Mesothelial cell of epicardium (in vitro differentiated cells): ENCODE measurements around the gene ZSCAN18. TPM values are rescaled to one million over a fixed set of nuclear protein-coding genes. Genes with fewer than 3 reads are reported as not detected.

Experiments used
- DNase-seq, 2 experiments: peaks; one replicate each; pipeline ENCODE4 v3.0.0; 2021; ENCODE audit warnings: low spot score in 2 of 2; ENCODE audit not compliant: unreplicated experiment in 2 of 2
- H3K27ac Mint-ChIP-seq: 2 replicates; pipeline ENCODE4 v1.8.0; 2021; ENCODE audit warnings: mixed read lengths
- H3K27me3 Mint-ChIP-seq: 2 replicates; pipeline ENCODE4 v1.8.0; 2021; ENCODE audit warnings: low read depth, mixed read lengths
- H3K36me3 Mint-ChIP-seq: 2 replicates; pipeline ENCODE4 v1.8.0; 2021; ENCODE audit warnings: mixed read lengths
- H3K4me1 Mint-ChIP-seq: 2 replicates; pipeline ENCODE4 v1.8.0; 2021; ENCODE audit warnings: mixed read lengths
- H3K4me3 Mint-ChIP-seq: 2 replicates; pipeline ENCODE4 v1.8.0; 2021; ENCODE audit warnings: mild to moderate bottlenecking, moderate library complexity, mixed read lengths
- H3K9me3 Mint-ChIP-seq: 2 replicates; pipeline ENCODE4 v1.8.0; 2021; ENCODE audit warnings: mixed read lengths
- total RNA-seq: library from RNA; stranded (reverse); gene quantifications from 3 replicates; pipeline ENCODE4 v1.2.1, GENCODE V29; 2021
- TF ChIP-seq, protein P1 (sequence below): fragments of 200-600 bp; sonication (generic); IDR thresholded peaks from one replicate; pipeline ENCODE4 v1.5.0; 2021; ENCODE audit warnings: antibody characterized with exemption; ENCODE audit not compliant: unreplicated experiment

The ZSCAN18 gene
- total RNA-seq, 1 donor from 2014 or later, result 85.9 TPM

DNA sequence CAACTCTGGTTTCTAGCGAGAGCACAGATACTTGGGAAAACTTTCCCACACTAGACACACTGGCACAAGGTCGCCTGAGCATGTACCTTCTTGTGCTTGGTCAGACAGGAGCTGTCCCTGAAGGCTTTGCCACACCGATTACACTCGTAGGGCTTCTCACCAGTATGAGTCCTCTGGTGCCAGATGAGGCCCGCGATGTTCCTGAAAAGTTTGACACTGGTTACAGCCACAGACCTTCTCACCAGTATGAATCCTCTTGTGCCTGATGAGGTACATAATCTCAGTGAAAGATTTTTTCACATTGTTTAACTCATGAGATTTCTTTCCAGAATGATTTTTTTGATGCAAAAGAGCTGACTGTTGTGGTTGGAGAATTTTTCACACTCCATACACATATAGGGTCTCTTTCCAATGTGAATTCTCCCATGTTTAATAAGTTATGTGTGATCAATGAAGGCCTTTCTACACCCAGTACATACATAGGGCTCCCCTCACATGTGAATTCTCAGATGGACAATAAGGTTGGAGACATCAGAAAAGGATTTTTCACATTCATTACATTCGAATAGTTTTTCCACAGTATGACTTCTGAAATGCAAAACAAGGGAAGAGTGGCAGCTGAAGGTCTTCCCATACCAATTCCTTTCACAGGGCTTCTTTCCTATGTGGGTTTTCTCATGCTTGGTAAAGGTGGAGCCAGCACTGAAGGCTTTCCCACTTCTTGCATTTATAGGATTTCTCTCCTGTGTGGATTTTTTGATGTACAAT, 9.9 kb upstream of the ZSCAN18 start:
- TF ChIP-seq, protein P1, sequence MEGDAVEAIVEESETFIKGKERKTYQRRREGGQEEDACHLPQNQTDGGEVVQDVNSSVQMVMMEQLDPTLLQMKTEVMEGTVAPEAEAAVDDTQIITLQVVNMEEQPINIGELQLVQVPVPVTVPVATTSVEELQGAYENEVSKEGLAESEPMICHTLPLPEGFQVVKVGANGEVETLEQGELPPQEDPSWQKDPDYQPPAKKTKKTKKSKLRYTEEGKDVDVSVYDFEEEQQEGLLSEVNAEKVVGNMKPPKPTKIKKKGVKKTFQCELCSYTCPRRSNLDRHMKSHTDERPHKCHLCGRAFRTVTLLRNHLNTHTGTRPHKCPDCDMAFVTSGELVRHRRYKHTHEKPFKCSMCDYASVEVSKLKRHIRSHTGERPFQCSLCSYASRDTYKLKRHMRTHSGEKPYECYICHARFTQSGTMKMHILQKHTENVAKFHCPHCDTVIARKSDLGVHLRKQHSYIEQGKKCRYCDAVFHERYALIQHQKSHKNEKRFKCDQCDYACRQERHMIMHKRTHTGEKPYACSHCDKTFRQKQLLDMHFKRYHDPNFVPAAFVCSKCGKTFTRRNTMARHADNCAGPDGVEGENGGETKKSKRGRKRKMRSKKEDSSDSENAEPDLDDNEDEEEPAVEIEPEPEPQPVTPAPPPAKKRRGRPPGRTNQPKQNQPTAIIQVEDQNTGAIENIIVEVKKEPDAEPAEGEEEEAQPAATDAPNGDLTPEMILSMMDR, result no peak
- no peaks in the 10 kb centered on the region for H3K27me3 Mint-ChIP-seq

DNA sequence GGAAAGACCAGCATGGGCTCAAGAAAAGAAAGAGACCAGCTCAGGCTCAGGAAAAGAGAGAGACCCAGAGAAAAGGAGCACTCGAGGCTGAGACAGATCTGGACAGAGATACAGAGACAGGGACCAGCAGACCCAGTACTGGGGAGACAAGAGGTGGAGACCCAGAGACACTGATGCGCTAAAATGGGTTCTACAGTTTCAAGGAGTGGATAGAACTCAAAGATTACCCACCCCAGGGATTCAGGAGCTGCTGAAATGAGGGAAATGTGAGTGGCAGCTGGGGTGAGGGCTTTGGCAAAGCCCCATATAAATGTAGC, 609 bp upstream of the ZSCAN18 start:
- Mint-ChIP-seq H3K27ac (peak overlapping the region; percentile 100), H3K4me3 (peak overlapping the region; percentile 84), H3K9me3 (peaks cover 30% of the 10 kb centered on the region), H3K27me3 (no peaks in the 10 kb centered on the region), H3K4me1 (peaks cover 10% of the 10 kb centered on the region), H3K36me3 (peaks cover 22% of the 10 kb centered on the region)
- TF ChIP-seq, protein P1, result no peak
- no peak for DNase-seq

More for the DNA sequence above, 9.9 kb upstream of the ZSCAN18 start:
- Mint-ChIP-seq H3K9me3 (peaks cover 55% of the 10 kb centered on the region), H3K4me1 (no peaks in the 10 kb centered on the region), H3K36me3 (peaks cover 24% of the 10 kb centered on the region), H3K27ac (no peak overlapping the region), H3K4me3 (no peak overlapping the region)
- DNase-seq, result no peak

DNA sequence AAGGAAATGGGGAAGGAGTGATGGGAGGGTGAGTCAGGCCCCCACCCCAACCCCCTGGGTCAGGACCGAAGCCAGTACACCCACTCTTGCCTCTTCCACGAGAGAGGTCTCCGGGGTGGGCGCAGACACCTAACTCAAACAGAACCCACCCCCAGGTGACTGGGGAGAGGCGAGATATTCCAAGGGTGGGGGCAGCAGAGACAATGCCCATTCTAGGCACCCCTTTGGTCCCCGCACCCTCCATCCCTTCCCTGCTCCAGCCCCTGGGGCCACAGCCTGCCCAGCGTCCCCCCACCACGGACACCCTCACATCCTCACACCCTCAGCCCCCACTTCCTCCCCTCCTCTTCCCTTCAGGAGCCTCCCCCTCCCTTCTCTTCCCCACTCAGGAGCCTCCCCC, 682 bp downstream of the ZSCAN18 start:
- H3K27me3 Mint-ChIP-seq, result no peaks in the 10 kb centered on the region
- TF ChIP-seq, protein P1, result no peak
- peaks cover 10% of the 10 kb centered on the region for H3K4me1 Mint-ChIP-seq
- DNase-seq, result no peak
- H3K4me3 Mint-ChIP-seq, result peak overlapping the region; percentile 65
- peaks cover 24% of the 10 kb centered on the region for H3K36me3 Mint-ChIP-seq
- H3K9me3 Mint-ChIP-seq, result peaks cover 24% of the 10 kb centered on the region
- H3K27ac Mint-ChIP-seq, result peak overlapping the region; percentile 83

DNA sequence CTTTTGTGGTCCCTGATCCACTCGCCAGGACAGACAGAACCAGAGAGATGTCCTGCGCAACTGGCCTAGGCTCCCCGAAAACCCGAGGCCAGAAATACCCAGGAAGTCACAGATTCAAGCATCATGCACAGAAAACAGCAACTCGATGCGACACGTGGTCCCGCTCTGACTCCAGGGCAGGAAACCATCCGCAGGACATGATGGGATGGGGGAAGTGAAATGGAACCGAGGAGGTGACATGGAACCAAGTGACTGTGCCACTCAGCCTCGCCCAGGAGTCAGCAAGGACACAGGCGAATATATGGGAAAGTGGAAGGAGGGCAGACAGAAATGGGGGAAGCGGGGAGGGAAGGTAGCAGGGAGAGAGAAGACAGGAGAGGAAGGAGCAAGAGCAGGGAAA, 1.1 kb downstream of the ZSCAN18 start:
- H3K36me3 Mint-ChIP-seq, result peaks cover 28% of the 10 kb centered on the region
- TF ChIP-seq, protein P1, result no peak

DNA sequence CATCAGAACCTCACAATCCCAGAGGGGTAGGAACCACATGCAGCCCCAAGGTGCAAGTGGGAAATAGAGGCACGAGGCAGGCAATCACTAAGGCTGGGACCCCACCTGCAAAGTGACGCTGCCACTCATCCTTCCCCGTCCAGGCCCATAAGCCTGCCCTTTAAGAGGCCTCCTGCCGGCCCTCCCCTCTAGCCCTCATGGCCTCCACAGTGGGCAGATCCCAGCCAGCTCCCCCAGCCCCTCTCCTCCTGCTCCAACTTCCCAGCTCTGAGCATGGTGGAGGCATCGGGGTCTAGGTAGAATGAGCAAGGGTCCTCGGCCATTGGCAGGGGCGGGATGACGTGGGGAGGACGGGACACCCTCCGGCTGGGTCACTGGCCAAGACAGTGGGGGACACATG, 2.7 kb downstream of the ZSCAN18 start:
- peaks cover 32% of the 10 kb centered on the region for H3K36me3 Mint-ChIP-seq
- no peak overlapping the region for H3K27ac Mint-ChIP-seq
- no peaks in the 10 kb centered on the region for H3K27me3 Mint-ChIP-seq
- DNase-seq, result no peak
- TF ChIP-seq, protein P1, result no peak
- H3K4me1 Mint-ChIP-seq, result peaks cover 10% of the 10 kb centered on the region
- H3K4me3 Mint-ChIP-seq, result no peak overlapping the region
- peaks cover 28% of the 10 kb centered on the region for H3K9me3 Mint-ChIP-seq

More for the DNA sequence above, 1.1 kb downstream of the ZSCAN18 start:
- no peak for DNase-seq
- Mint-ChIP-seq H3K27ac (peak overlapping the region; percentile 83), H3K4me1 (peaks cover 10% of the 10 kb centered on the region), H3K27me3 (no peaks in the 10 kb centered on the region), H3K4me3 (peak overlapping the region; percentile 65), H3K9me3 (peaks cover 25% of the 10 kb centered on the region)
